HPDE6-E6E7 (cell line): ENCODE results near the gene SEC24B.
"Not testable (repeated sequence)": the region's sequence is repeated elsewhere in the genome, so short reads cannot be mapped to it uniquely, and the experiment has no call there.

ENCODE experiments used
- DNase-seq: peaks from one replicate; pipeline ENCODE4 v3.0.0; 2011; ENCODE audit warnings: missing footprints; ENCODE audit errors: extremely low spot score

Gene SEC24B

GRCh38 chr4:109432696-109433095 lies 919 bp upstream of the SEC24B start:
- no peak for DNase-seq

- DNase-seq: no peak
Measured at GRCh38 chr4:109434007-109434971, 674 bp downstream of the SEC24B start.

GRCh38 chr4:109435635-109436034 lies 2.0 kb downstream of the SEC24B start:
- DNase-seq: no peak

- no peak for DNase-seq
Measured at GRCh38 chr4:109436504-109436903, 2.9 kb downstream of the SEC24B start.

- peak; percentile 52 for DNase-seq
Measured at GRCh38 chr4:109440948-109441347, 7.3 kb downstream of the SEC24B start.

GRCh38 chr4:109441862-109442458 lies 8.3 kb downstream of the SEC24B start:
- DNase-seq: no peak

- no peak for DNase-seq
Measured at GRCh38 chr4:109444182-109444844, 10.7 kb downstream of the SEC24B start.

GRCh38 chr4:109447278-109447677 lies 13.7 kb downstream of the SEC24B start:
- DNase-seq: no peak

GRCh38 chr4:109451544-109452273 lies 18.1 kb downstream of the SEC24B start:
- no peak for DNase-seq

GRCh38 chr4:109453110-109453509 lies 19.5 kb downstream of the SEC24B start:
- not testable (repeated sequence) for DNase-seq

- no peak for DNase-seq
Measured at GRCh38 chr4:109462297-109462696, 28.7 kb downstream of the SEC24B start.

GRCh38 chr4:109462802-109463201 lies 29.2 kb downstream of the SEC24B start:
- no peak for DNase-seq

GRCh38 chr4:109465069-109465468 lies 31.5 kb downstream of the SEC24B start:
- DNase-seq: no peak

- no peak for DNase-seq
Measured at GRCh38 chr4:109469915-109470314, 36.3 kb downstream of the SEC24B start.

- DNase-seq: peak; percentile 34
Measured at GRCh38 chr4:109472343-109472761, 38.7 kb downstream of the SEC24B start.

GRCh38 chr4:109473824-109474223 lies 40.2 kb downstream of the SEC24B start:
- no peak for DNase-seq

- no peak for DNase-seq
Measured at GRCh38 chr4:109486007-109486406, 52.4 kb downstream of the SEC24B start.

GRCh38 chr4:109494563-109494962 lies 60.9 kb downstream of the SEC24B start:
- DNase-seq: no peak

- DNase-seq: no peak
Measured at GRCh38 chr4:109495514-109495913, 61.9 kb downstream of the SEC24B start.

GRCh38 chr4:109496875-109497274 lies 63.3 kb downstream of the SEC24B start:
- no peak for DNase-seq

- no peak for DNase-seq
Measured at GRCh38 chr4:109497511-109497910, 63.9 kb downstream of the SEC24B start.

GRCh38 chr4:109499513-109499912 lies 65.9 kb downstream of the SEC24B start:
- DNase-seq: no peak
